ENCODE results near the gene CPNE6.

Gene CPNE6

DNA sequence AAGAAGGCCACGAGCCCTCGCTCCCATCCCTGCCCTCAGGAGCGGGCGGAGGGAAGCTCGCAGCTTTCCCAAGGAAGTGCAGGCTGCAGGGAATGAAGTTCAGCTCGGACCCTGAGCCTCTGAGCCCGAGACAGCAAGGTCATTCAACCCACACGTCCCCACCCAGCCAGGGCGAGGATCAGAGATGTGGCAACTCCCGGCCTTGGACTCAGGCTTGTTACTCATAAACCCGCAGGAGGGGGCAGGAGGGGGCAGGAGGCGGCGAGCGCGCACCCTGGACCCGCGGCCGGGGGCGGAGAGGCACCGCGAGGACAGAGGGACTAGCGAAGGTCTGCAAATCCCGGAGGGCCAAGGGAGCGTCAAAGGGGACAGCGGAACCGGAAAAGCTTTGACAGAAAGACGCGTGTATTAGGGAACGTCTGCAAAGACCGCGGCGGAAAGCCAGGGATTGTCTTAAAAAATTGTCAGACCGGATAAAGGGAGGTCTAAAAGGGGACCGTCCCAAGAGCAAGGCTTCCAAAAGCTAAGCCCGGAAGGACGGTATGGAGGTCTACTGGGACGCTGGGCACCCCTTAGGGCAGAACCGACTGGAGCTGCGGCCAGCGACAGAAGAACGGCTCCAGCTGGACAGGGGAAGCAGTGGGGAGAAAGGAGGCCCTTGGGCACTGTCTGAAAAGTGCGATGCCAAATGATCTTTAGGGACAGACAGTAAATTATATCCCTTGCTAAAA is 42.6 kb downstream of the CPNE6 start (continued):
- TF ChIP-seq, protein P1, sequence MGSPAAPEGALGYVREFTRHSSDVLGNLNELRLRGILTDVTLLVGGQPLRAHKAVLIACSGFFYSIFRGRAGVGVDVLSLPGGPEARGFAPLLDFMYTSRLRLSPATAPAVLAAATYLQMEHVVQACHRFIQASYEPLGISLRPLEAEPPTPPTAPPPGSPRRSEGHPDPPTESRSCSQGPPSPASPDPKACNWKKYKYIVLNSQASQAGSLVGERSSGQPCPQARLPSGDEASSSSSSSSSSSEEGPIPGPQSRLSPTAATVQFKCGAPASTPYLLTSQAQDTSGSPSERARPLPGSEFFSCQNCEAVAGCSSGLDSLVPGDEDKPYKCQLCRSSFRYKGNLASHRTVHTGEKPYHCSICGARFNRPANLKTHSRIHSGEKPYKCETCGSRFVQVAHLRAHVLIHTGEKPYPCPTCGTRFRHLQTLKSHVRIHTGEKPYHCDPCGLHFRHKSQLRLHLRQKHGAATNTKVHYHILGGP (tag by site-specific recombination; IDR thresholded peaks at IDR 0.05): no peak
- TF ChIP-seq ZBTB17 (tag by site-specific recombination; IDR thresholded peaks at IDR 0.05) (no peak), ZNF571 (tag by site-specific recombination; IDR thresholded peaks at IDR 0.05) (no peak), KLF10 (tag by site-specific recombination; IDR thresholded peaks at IDR 0.05) (no peak), ZNF596 (tag by site-specific recombination; IDR thresholded peaks at IDR 0.05) (no peak), ZNF501 (tag by site-specific recombination; IDR thresholded peaks at IDR 0.05) (0 out of 2 replicates have a peak, but pooled peaks have one; percentile 38), ZNF792 (tag by site-specific recombination; IDR thresholded peaks at IDR 0.05) (no peak), ZNF311 (tag by site-specific recombination; IDR thresholded peaks at IDR 0.05; ENCODE audit: borderline replicate concordance) (no peak), YY1 (tag by site-specific recombination; IDR thresholded peaks at IDR 0.05) (no peak), EGR2 (tag by site-specific recombination; IDR thresholded peaks at IDR 0.05; ENCODE audit: low read depth) (peak; percentile 86), ZSCAN23 (tag by site-specific recombination; IDR thresholded peaks at IDR 0.05) (peak; percentile 87; the same call in 1 of the 2 replicates), GLI2 (tag by site-specific recombination; IDR thresholded peaks at IDR 0.05; ENCODE audit: borderline replicate concordance, low read depth) (no peak), ZNF558 (tag by site-specific recombination; IDR thresholded peaks at IDR 0.05) (peak; percentile 52; the same call in 1 of the 2 replicates), ZNF266 (tag by site-specific recombination; IDR thresholded peaks at IDR 0.05; ENCODE audit: low read depth) (no peak), ZNF350 (tag by site-specific recombination; IDR thresholded peaks at IDR 0.05) (no peak), HOXC10 (CRISPR knock-in tag; IDR thresholded peaks at IDR 0.05) (no peak), ZNF529 (tag by site-specific recombination; IDR thresholded peaks at IDR 0.05; ENCODE audit: insufficient replicate concordance) (no peak), ZNF132 (tag by site-specific recombination; IDR thresholded peaks at IDR 0.05; ENCODE audit: borderline replicate concordance) (no peak), PRDM4 (tag by site-specific recombination; IDR thresholded peaks at IDR 0.05) (no peak), ZNF184 (tag by site-specific recombination; IDR thresholded peaks at IDR 0.05) (peak; percentile 29; the same call in 1 of the 2 replicates), ZNF391 (tag by site-specific recombination; IDR thresholded peaks at IDR 0.05; ENCODE audit: borderline replicate concordance, low read depth) (0 out of 2 replicates have a peak, but pooled peaks have one; percentile 70), ZNF548 (tag by site-specific recombination; IDR thresholded peaks at IDR 0.05) (no peak), ZBTB8A (tag by site-specific recombination; IDR thresholded peaks at IDR 0.05) (0 out of 2 replicates have a peak, but pooled peaks have one; percentile 38), TSHZ1 (tag by site-specific recombination; IDR thresholded peaks at IDR 0.05; ENCODE audit: borderline replicate concordance) (peak; percentile 27; the same call in 1 of the 2 replicates), ZNF292 (tag by site-specific recombination; IDR thresholded peaks at IDR 0.05; ENCODE audit: borderline replicate concordance, low read depth) (no peak), BCL11A (tag by site-specific recombination; IDR thresholded peaks at IDR 0.05; ENCODE audit: low read depth) (0 out of 2 replicates have a peak, but pooled peaks have one; percentile 24), ZNF837 (tag by site-specific recombination; IDR thresholded peaks at IDR 0.05) (no peak), ZBTB6 (tag by site-specific recombination; IDR thresholded peaks at IDR 0.05) (no peak), MZF1 (tag by site-specific recombination; IDR thresholded peaks at IDR 0.05; ENCODE audit: borderline replicate concordance) (peak; percentile 45; the same call in 1 of the 2 replicates)
- TF ChIP-seq, protein P2, sequence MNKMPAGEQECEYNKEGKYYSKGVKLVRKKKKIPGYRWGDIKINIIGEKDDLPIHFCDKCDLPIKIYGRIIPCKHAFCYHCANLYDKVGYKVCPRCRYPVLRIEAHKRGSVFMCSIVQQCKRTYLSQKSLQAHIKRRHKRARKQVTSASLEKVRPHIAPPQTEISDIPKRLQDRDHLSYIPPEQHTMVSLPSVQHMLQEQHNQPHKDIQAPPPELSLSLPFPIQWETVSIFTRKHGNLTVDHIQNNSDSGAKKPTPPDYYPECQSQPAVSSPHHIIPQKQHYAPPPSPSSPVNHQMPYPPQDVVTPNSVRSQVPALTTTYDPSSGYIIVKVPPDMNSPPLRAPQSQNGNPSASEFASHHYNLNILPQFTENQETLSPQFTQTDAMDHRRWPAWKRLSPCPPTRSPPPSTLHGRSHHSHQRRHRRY (tag by site-specific recombination; IDR thresholded peaks at IDR 0.05): no peak

Data from HEK293 (cell line).